Kidney (tissue), 14 donors: ENCODE measurements around the gene OBSCN. TPM values are rescaled to one million over a fixed set of nuclear protein-coding genes. Genes with fewer than 3 reads are reported as not detected.

Experiments
- DNase-seq, 5 donors: peaks; one replicate each; pipeline ENCODE4 v3.0.0-alpha.2; 2013 to 2020
- FAIRE-seq: peaks from 2 replicates; lab custom pipeline; 2012; peaks lifted over from hg19 to GRCh38; lab: Jason Lieb, UNC
- H3K27ac ChIP-seq, 2 donors: one replicate each; pipeline ENCODE4 v1.7.0; 2013; ENCODE audit warnings: low read depth in 2 of 2, low read length in 2 of 2, inconsistent platforms in 1 of 2
- H3K27me3 ChIP-seq: one replicate; pipeline ENCODE4 v1.7.1; 2013; ENCODE audit warnings: low read length, inconsistent platforms; ENCODE audit not compliant: control insufficient read depth, insufficient read depth
- H3K36me3 ChIP-seq, 3 donors: one replicate each; pipeline versions ENCODE4 v1.7.0 to v1.7.1; 2013; ENCODE audit warnings: low read length in 3 of 3, control low read depth in 1 of 3, inconsistent platforms in 1 of 3; ENCODE audit not compliant: insufficient read depth in 3 of 3, control insufficient read depth in 2 of 3
- H3K4me1 ChIP-seq, 3 donors: one replicate each; pipeline versions ENCODE4 v1.7.0 to v1.7.1; 2013; ENCODE audit warnings: low read length in 3 of 3, inconsistent platforms in 1 of 3, low read depth in 1 of 3; ENCODE audit not compliant: control insufficient read depth in 2 of 3, insufficient read depth in 2 of 3
- H3K4me3 ChIP-seq, 3 donors: one replicate each; pipeline versions ENCODE4 v1.7.0 to v1.8.1; 2013; ENCODE audit warnings: low read length in 3 of 3, control low read depth in 1 of 3, inconsistent platforms in 1 of 3
- H3K9ac ChIP-seq, 3 donors: one replicate each; pipeline versions ENCODE4 v1.7.0 to v1.7.1; 2013; ENCODE audit warnings: low read length in 3 of 3, control low read depth in 1 of 3, inconsistent platforms in 1 of 3
- H3K9me3 ChIP-seq, 3 donors: one replicate each; pipeline versions ENCODE4 v1.7.0 to v1.7.1; 2013; ENCODE audit warnings: low read length in 3 of 3, control low read depth in 1 of 3, inconsistent platforms in 1 of 3; ENCODE audit not compliant: control insufficient read depth in 2 of 3, insufficient read depth in 1 of 3
- intact Hi-C: fragments of 100-400 bp; cut with DNase I; formaldehyde crosslinking; loops from one replicate; pipeline ENCODE4 v1.11.1; 2022
- polyA plus RNA-seq: library from polyadenylated mRNA; stranded (reverse); fragments of 350-450 nt; fragmentation: Illumina TruSeq; extraction: RNeasy Lipid Tissue Mini Kit (QIAGEN cat#74804); gene quantifications from one replicate; pipeline ENCODE4 v1.2.3, GENCODE V29; 2014; ENCODE audit warnings: low read depth, low replicate concordance; ENCODE audit not compliant: insufficient read depth
- total RNA-seq: library from RNA; stranded (reverse); fragmentation: NEBNext Ultra II Directional; extraction: Animal tissue kit (Norgen Biotek cat#: 25700); gene quantifications from one replicate; pipeline ENCODE4 v1.2.1, GENCODE V29; 2021
- TF ChIP-seq, protein P1 (sequence below): IDR thresholded peaks from 3 replicates; pipeline ENCODE4 v1.5.1; 2012; ENCODE audit warnings: mild to moderate bottlenecking, moderate library complexity, borderline replicate concordance; ENCODE audit not compliant: insufficient read depth; ENCODE audit errors: extremely low read depth
- donor health status: control.
- donor health status: control.
- donor health status: control.
- donor health status: control.
- donor health status: control.
- donor health status: DM: yes; HTN: yes; CAD: no.
- donor health status: Normal renal cell carcinoma (clear cell type).

The OBSCN gene
- total and polyA plus RNA-seq, 2 donors from 2014 or later: 14.5 to 30.0 TPM

DNA sequence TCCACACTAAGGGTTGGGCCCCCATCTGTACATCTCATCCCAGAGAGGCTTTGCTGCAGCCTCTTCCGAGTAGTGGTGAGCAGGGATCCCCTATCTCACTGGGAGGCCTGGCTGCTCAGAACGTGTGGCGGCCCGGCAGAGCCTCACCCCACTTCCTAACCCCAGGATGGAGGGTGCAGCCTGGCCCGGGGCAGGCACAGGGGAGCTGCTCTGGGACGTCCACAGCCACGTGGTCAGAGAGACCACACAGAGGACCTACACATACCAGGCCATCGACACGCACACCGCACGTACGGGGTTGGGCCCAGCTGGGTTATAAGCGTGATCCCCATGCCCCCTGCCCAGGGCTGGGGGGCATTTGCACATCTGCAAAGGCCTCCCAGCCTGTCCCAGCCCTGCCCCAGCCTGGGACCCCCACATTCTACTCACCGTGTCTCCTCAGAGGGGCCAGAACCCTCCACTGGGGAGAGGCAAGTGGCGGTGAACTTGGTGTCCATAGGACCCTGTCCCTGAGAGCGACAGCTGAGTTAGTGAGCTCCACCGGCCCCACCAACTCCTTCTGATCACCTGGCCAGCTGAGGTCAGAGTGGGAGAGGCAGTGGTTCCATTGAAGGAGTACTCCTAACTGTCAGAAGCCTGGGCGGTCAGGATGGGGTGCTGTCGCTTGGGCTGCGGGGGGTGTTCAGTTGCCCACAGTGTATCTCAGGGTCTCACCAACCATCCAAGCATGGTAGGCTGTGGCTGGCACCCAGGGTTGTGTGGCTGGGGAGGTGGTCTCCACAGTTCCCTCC is 157.6 kb downstream of the OBSCN start:
- TF ChIP-seq, protein P1, sequence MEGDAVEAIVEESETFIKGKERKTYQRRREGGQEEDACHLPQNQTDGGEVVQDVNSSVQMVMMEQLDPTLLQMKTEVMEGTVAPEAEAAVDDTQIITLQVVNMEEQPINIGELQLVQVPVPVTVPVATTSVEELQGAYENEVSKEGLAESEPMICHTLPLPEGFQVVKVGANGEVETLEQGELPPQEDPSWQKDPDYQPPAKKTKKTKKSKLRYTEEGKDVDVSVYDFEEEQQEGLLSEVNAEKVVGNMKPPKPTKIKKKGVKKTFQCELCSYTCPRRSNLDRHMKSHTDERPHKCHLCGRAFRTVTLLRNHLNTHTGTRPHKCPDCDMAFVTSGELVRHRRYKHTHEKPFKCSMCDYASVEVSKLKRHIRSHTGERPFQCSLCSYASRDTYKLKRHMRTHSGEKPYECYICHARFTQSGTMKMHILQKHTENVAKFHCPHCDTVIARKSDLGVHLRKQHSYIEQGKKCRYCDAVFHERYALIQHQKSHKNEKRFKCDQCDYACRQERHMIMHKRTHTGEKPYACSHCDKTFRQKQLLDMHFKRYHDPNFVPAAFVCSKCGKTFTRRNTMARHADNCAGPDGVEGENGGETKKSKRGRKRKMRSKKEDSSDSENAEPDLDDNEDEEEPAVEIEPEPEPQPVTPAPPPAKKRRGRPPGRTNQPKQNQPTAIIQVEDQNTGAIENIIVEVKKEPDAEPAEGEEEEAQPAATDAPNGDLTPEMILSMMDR: no peak
- DNase-seq (peak in 2 of 5 donors; percentile 33 to 49), FAIRE-seq (no peak)
- Histone ChIP-seq H3K27ac (no peak overlapping the region), H3K9me3 (no peaks in the 10 kb centered on the region), H3K4me3 (no peak overlapping the region), H3K36me3 (no peaks in the 10 kb centered on the region), H3K4me1 (no peaks in the 10 kb centered on the region), H3K9ac (no peak overlapping the region), H3K27me3 (no peaks in the 10 kb centered on the region)
- intact Hi-C loops: no loop called here

DNA sequence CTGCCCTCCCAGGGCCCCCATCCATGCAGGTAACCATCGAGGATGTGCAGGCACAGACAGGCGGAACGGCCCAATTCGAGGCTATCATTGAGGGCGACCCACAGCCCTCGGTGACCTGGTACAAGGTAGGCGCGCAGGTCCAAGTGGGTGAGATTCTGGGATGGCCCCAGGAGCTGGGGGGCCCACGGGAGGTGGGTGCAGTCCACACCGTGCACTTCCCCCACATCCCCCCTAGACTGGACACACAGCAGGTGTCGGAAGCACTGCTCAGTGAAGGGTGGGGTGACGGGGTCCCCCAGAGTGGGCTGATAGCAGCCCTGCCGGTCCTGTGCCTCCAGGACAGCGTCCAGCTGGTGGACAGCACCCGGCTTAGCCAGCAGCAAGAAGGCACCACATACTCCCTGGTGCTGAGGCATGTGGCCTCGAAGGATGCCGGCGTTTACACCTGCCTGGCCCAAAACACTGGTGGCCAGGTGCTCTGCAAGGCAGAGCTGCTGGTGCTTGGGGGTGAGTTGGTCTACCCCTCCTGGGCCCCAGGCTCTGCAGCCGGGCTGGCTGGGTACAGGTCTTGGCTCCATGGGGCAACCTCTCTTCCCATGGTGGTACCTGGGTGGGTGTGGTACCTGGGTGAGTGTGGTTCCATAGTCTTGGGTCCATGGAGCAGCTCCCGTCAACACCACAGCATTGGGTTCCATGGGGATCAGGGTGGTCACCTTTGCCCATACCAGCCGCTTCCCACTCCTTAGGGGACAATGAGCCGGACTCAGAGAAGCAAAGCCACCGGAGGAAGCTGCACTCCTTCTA is 158.4 kb downstream of the OBSCN start:
- H3K4me3 ChIP-seq: no peak overlapping the region
- intact Hi-C loops: no loop called here
- no peaks in the 10 kb centered on the region for H3K36me3 ChIP-seq
- FAIRE-seq (no peak), DNase-seq (peak in 2 of 5 donors; percentile 42 to 56)
- H3K27ac ChIP-seq: no peak overlapping the region
- TF ChIP-seq, protein P1: no peak
- H3K9me3 ChIP-seq: no peaks in the 10 kb centered on the region
- H3K4me1 ChIP-seq: no peaks in the 10 kb centered on the region
- no peaks in the 10 kb centered on the region for H3K27me3 ChIP-seq
- no peak overlapping the region for H3K9ac ChIP-seq

DNA sequence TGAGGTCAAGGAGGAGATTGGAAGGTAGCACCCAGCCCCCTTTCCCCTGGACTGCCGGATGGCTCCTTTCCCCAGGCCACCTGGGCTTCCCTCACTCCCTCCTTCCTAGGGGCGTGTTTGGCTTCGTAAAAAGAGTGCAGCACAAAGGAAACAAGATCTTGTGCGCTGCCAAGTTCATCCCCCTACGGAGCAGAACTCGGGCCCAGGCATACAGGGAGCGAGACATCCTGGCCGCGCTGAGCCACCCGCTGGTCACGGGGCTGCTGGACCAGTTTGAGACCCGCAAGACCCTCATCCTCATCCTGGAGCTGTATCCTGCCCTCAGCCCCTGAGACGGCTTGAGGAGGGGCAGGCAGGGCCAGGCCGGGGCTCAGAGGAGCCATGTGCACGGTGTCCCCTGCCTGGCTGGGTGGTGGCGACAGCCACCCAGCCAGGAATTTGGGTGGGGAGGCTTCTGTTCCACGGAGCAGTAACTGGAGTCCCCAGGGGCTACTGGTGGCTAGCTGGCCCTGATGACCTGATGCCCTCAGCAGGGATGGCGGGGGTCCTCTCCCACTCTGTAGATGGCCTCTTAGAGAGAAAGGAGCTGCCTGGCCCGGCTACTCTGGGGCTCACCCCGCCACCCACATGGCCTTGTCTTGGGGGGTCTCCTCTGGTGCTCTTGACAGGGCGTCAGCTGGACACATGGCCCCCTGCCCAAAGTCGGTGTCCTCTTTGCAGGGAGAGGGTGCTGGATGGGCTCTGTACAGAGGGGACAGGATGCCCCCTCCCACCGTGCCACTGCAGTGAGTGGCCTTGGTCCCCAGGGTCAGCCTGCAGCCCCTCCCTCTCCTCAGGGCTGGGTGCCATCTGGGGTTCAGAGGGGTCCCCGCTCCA is 159.3 kb downstream of the OBSCN start:
- TF ChIP-seq, protein P1: no peak
- peaks cover 0 to 4% (median 0%) of the 10 kb centered on the region in 3 donors for H3K4me1 ChIP-seq
- no peak overlapping the region for H3K4me3 ChIP-seq
- intact Hi-C loops: no loop called here
- no peaks in the 10 kb centered on the region for H3K27me3 ChIP-seq
- no peaks in the 10 kb centered on the region for H3K36me3 ChIP-seq
- DNase-seq (peak; percentile 14 to 65 (median 30)), FAIRE-seq (no peak)
- H3K9ac ChIP-seq: no peak overlapping the region
- H3K27ac ChIP-seq: no peak overlapping the region
- H3K9me3 ChIP-seq: no peaks in the 10 kb centered on the region
